Vagina (tissue), 2 donors: ENCODE results near the gene PADI3.

Source experiments
- CTCF ChIP-seq, 3 experiments: fragments of 450-650 bp in 2 of 3; fragments of 200-600 bp in 1 of 3; sonication (generic) in 1 of 3; IDR thresholded peaks; one replicate each; pipeline ENCODE4 v1.5.1; 2017 to 2019; ENCODE audit warnings: antibody characterized with exemption in 3 of 3, mild to moderate bottlenecking in 2 of 3, moderate library complexity in 2 of 3
- POLR2A ChIP-seq, 2 donors: fragments of 450-650 bp; IDR thresholded peaks; one replicate each; pipeline ENCODE4 v1.6.1; 2017; ENCODE audit warnings: antibody characterized with exemption in 2 of 2, mild to moderate bottlenecking in 2 of 2, moderate library complexity in 2 of 2
- POLR2AphosphoS5 ChIP-seq, 2 donors: sonication (generic); formaldehyde crosslinking; IDR thresholded peaks; one replicate each; pipeline ENCODE4 v1.9.0; 2017; ENCODE audit warnings: antibody characterized with exemption in 2 of 2, mild to moderate bottlenecking in 2 of 2, low read depth in 1 of 2; ENCODE audit not compliant: insufficient read depth in 1 of 2

GRCh38 chr1:17296086-17296485, 47.2 kb downstream of the PADI3 start:
- no peak for TF ChIP-seq POLR2AphosphoS5 (IDR thresholded peaks at IDR 0.05; ENCODE audit: insufficient read depth in 1 of 2, low read depth in 1 of 2)
- TF ChIP-seq CTCF (IDR thresholded peaks at IDR 0.05): no peak
- TF ChIP-seq POLR2A (IDR thresholded peaks at IDR 0.05): no peak
